Measurements from ENCODE around the gene TNMD.

The TNMD gene

GRCh38 chrX:100636321-100636991 is 51.7 kb downstream of the TNMD start, which contains the start of gene TSPAN6:
TSS of gene TSPAN6 (minus strand) at chrX:100636806. CDS start at chrX:100636694, 112 bp downstream.
- peak; percentile 89 for DNase-seq (ENCODE audit: low read depth, low spot score)
- in situ Hi-C loops (cut with HindIII; ENCODE audit: low sequenced_read_pairs) = no loop called here
- TF ChIP-seq, protein P1, sequence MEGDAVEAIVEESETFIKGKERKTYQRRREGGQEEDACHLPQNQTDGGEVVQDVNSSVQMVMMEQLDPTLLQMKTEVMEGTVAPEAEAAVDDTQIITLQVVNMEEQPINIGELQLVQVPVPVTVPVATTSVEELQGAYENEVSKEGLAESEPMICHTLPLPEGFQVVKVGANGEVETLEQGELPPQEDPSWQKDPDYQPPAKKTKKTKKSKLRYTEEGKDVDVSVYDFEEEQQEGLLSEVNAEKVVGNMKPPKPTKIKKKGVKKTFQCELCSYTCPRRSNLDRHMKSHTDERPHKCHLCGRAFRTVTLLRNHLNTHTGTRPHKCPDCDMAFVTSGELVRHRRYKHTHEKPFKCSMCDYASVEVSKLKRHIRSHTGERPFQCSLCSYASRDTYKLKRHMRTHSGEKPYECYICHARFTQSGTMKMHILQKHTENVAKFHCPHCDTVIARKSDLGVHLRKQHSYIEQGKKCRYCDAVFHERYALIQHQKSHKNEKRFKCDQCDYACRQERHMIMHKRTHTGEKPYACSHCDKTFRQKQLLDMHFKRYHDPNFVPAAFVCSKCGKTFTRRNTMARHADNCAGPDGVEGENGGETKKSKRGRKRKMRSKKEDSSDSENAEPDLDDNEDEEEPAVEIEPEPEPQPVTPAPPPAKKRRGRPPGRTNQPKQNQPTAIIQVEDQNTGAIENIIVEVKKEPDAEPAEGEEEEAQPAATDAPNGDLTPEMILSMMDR (IDR thresholded peaks at IDR 0.05; ENCODE audit: low read depth, low read length) = peak; percentile 53
- H3K4me3 ChIP-seq (ENCODE audit: low read depth, low read length) = peak within 1 kb of the TSS; percentile 65

- in situ Hi-C loops (cut with HindIII; ENCODE audit: low sequenced_read_pairs) = no loop called here
Measured at GRCh38 chrX:100642290-100642689, 57.6 kb downstream of the TNMD start.

DNA sequence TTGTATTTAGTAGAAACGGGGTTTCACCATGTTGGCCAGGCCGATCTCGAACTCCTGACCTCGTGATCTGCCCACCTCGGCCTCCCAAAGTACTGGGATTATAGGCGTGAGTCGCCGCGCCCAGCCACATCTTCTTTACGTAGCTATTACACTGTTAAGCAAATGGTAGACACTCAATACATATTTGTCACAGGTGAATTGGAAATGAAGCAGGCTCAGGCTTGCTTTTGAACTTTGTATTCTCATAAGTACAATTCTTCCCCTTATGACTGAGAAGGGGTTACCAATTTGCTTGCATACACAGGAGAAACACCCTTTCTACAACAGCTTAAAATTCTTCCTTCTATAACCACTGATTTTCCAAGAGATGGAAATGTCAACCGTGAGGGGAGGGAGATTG is 58.5 kb downstream of the TNMD start:
- H3K4me3 ChIP-seq (ENCODE audit: low read depth, low read length) = no peak overlapping the region
- no peak for DNase-seq (ENCODE audit: low read depth, low spot score)
- TF ChIP-seq, protein P1 (IDR thresholded peaks at IDR 0.05; ENCODE audit: low read depth, low read length) = no peak
- in situ Hi-C loops (cut with HindIII; ENCODE audit: low sequenced_read_pairs) = no loop called here

More at GRCh38 chrX:100642290-100642689, 57.6 kb downstream of the TNMD start:
- no peak overlapping the region for H3K4me3 ChIP-seq (ENCODE audit: low read depth, low read length)
- TF ChIP-seq, protein P1 (IDR thresholded peaks at IDR 0.05; ENCODE audit: low read depth, low read length) = no peak
- no peak for DNase-seq (ENCODE audit: low read depth, low spot score)

DNA sequence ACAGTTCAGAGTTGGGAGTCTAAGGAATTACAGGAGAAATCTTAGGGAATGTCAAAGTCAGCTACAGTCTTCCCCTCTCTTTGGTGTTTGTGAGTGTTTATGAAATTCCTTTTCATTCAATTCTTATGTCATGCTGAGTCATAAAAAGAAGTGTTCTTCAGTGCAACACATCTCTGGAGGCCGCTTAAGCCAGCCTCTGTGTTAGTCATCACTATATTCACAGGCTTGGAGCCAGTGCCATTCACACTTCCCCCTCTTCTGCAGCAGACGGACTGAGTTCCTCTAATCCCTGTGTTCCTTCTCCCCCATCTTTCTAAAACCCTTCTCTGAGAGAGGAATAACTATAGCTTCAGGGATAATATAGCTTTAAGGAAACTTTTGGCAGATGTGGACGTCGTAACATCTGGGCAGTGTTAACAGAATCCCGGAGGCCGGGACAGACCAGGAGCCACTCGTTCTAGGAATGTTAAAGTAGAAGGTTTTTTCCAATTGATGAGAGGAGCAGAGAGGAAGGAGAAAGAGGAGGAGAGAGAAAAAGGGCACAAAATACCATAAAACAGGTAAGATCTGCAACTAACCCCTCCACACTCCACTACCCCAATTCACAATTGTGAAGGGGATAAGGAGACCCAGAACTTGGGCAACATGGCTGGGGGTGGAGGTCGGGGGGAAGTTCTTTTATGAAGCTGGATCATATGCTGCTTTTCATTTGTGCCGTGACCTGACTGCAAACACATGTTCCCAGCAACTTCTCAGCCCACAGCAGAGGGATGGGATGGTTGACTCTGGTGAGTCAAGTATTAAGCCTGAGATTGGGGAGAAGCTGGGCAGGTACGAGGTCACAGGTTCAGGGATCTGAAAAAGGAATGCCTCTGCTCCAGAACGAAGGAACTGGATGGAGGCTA is 59.5 kb downstream of the TNMD start, which contains the start of gene SRPX2:
SRPX2 (plus strand) TSS at position 244 of the 905 bp plus-strand sequence. CDS start 2,124 bp downstream, outside the sequence.
- DNase-seq (ENCODE audit: low read depth, low spot score) = peak; percentile 89
- TF ChIP-seq, protein P1 (IDR thresholded peaks at IDR 0.05; ENCODE audit: low read depth, low read length) = no peak
- H3K4me3 ChIP-seq (ENCODE audit: low read depth, low read length) = peak within 1 kb of the TSS; percentile 51
- in situ Hi-C loops (cut with HindIII; ENCODE audit: low sequenced_read_pairs) = no loop called here

DNA sequence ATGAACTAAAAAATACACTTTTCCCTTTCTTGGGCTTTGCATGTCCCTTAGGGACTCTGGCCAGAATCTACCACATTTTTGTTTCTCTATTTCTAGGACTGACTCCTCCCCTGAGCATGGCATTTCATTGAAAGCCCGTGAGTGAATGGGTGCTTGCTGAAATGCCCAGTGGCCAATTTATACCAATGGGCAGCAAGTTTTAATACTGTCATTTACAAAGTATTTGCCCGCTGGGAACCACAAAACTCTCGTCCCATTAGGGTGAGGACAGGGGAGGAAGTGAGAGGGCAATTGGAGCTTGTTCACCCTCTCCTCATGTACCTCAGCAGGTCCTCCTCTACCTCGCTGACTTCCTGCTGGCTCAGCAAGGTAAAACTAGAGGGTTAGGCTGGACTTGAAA is 60.4 kb downstream of the TNMD start:
- H3K4me3 ChIP-seq (ENCODE audit: low read depth, low read length) = peak overlapping the region; percentile 51
- in situ Hi-C loops (cut with HindIII; ENCODE audit: low sequenced_read_pairs) = no loop called here
- TF ChIP-seq, protein P1 (IDR thresholded peaks at IDR 0.05; ENCODE audit: low read depth, low read length) = no peak
- no peak for DNase-seq (ENCODE audit: low read depth, low spot score)

- no peak overlapping the region for H3K4me3 ChIP-seq (ENCODE audit: low read depth, low read length)
- TF ChIP-seq, protein P1 (IDR thresholded peaks at IDR 0.05; ENCODE audit: low read depth, low read length) = no peak
- in situ Hi-C loops (cut with HindIII; ENCODE audit: low sequenced_read_pairs) = no loop called here
- DNase-seq (ENCODE audit: low read depth, low spot score) = peak; percentile 45
Measured at GRCh38 chrX:100647095-100647494, 62.4 kb downstream of the TNMD start.

All from astrocyte of the spinal cord (primary cell).